K562 (cell line): ENCODE data around the gene HNRNPA2B1. TPM values are rescaled to one million over a fixed set of nuclear protein-coding genes. Genes with fewer than 3 reads are reported as not detected.

Experiments
- BRF1 ChIP-seq: IDR thresholded peaks from 3 replicates; pipeline ENCODE4 v1.6.1; 2011; ENCODE audit warnings: borderline replicate concordance, mild to moderate bottlenecking; ENCODE audit not compliant: insufficient read length; ENCODE audit errors: extremely low read depth
- CREB3 ChIP-seq: fragments of 450-650 bp; conservative IDR thresholded peaks from 2 replicates; pipeline ENCODE4 v1.6.1; 2016; ENCODE audit warnings: missing genetic modification characterization, low read depth, mild to moderate bottlenecking, missing compliant biosample characterization, moderate library complexity
- CTBP1 ChIP-seq: fragments of 450-650 bp; IDR thresholded peaks from 2 replicates; pipeline ENCODE4 v1.6.1; 2016; ENCODE audit warnings: borderline replicate concordance
- ELF4 ChIP-seq: fragments of 450-650 bp; formaldehyde crosslinking; IDR thresholded peaks from 2 replicates; pipeline ENCODE4 v1.4.0; 2022; ENCODE audit warnings: missing genetic modification characterization
- ESRRA ChIP-seq: fragments of 450-650 bp; IDR thresholded peaks from 2 replicates; pipeline ENCODE4 v1.6.1; 2014; ENCODE audit warnings: low read depth, mild to moderate bottlenecking, moderate library complexity, borderline replicate concordance
- HDAC2 ChIP-seq: fragments of 450-650 bp; IDR thresholded peaks from 2 replicates; pipeline ENCODE4 v1.6.1; 2016; ENCODE audit warnings: mild to moderate bottlenecking
- HMBOX1 ChIP-seq: sonication (generic); IDR thresholded peaks from 2 replicates; pipeline ENCODE4 v1.6.1; 2016
- IRF1 ChIP-seq: sonication (generic); formaldehyde crosslinking; IDR thresholded peaks from 2 replicates; pipeline ENCODE4 v1.8.0; 2022; ENCODE audit warnings: missing genetic modification reagents, mild to moderate bottlenecking, borderline replicate concordance
- MEIS2 ChIP-seq: fragments of 450-650 bp; IDR thresholded peaks from 2 replicates; pipeline ENCODE4 v1.6.1; 2014; ENCODE audit warnings: mild to moderate bottlenecking; ENCODE audit not compliant: partially characterized antibody
- MTA3 ChIP-seq: fragments of 450-650 bp; formaldehyde crosslinking; IDR thresholded peaks from 2 replicates; pipeline ENCODE4 v1.6.1; 2017; ENCODE audit warnings: mild to moderate bottlenecking, borderline replicate concordance
- NCOA2 ChIP-seq, 2 experiments: fragments of 450-650 bp; IDR thresholded peaks; 2 replicates each; pipeline ENCODE4 v1.6.1; 2018; ENCODE audit warnings: mild to moderate bottlenecking in 2 of 2, moderate library complexity in 1 of 2; ENCODE audit not compliant: partially characterized antibody in 2 of 2
- NELFE ChIP-seq: IDR thresholded peaks from 2 replicates; pipeline ENCODE4 v1.6.1; 2011; ENCODE audit warnings: mild to moderate bottlenecking; ENCODE audit not compliant: insufficient read depth, insufficient read length
- NRF1 ChIP-seq, 2 experiments: fragments of 450-650 bp; IDR thresholded peaks in 1 of 2; conservative IDR thresholded peaks in 1 of 2; 2 replicates each; pipeline ENCODE4 v1.6.1; 2014; ENCODE audit warnings: mild to moderate bottlenecking in 2 of 2
- POLR2G ChIP-seq: fragments of 200-400 bp; formaldehyde crosslinking; IDR thresholded peaks from 2 replicates; pipeline ENCODE4 v1.6.1; 2017; ENCODE audit warnings: low read depth, mild to moderate bottlenecking, antibody characterized with exemption, low read length, moderate library complexity
- POLR3G ChIP-seq: IDR thresholded peaks from 2 replicates; pipeline ENCODE4 v1.6.1; 2011; ENCODE audit not compliant: insufficient read length, insufficient replicate concordance; ENCODE audit errors: extremely low read depth
- RNF219 ChIP-seq: fragments of 250-450 bp; sonication (Bioruptor Pico); IDR thresholded peaks from 2 replicates; pipeline ENCODE4 v1.5.0; 2022; ENCODE audit warnings: mild to moderate bottlenecking
- SRF ChIP-seq, 2 experiments: fragments of 250-450, 450-650 bp in 1 of 2; sonication (Bioruptor Pico) in 1 of 2; sonication (generic) in 1 of 2; formaldehyde crosslinking; IDR thresholded peaks; 2 replicates each; pipeline versions ENCODE4 v1.5.0 to v1.5.1; 2020 to 2022; ENCODE audit warnings: mild to moderate bottlenecking in 1 of 2, missing genetic modification reagents in 1 of 2
- TCF7 ChIP-seq: sonication (generic); IDR thresholded peaks from 2 replicates; pipeline ENCODE4 v1.6.1; 2016; ENCODE audit warnings: antibody characterized with exemption, borderline replicate concordance
- XRCC3 ChIP-seq: fragments of 450-650 bp; IDR thresholded peaks from 2 replicates; pipeline ENCODE4 v1.6.1; 2017; ENCODE audit warnings: mild to moderate bottlenecking, moderate library complexity
- ZNF133 ChIP-seq: fragments of 250-450 bp; sonication (Bioruptor Pico); IDR thresholded peaks from 2 replicates; pipeline ENCODE4 v1.4.0; 2020; ENCODE audit warnings: mild to moderate bottlenecking
- ZNF277 ChIP-seq: fragments of 250-450 bp; sonication (Bioruptor Pico); IDR thresholded peaks from 2 replicates; pipeline ENCODE4 v1.8.0; 2022; ENCODE audit warnings: inconsistent platforms, mild to moderate bottlenecking, moderate library complexity, borderline replicate concordance
- ZNF551 ChIP-seq: fragments of 250-450 bp; sonication (Bioruptor Pico); IDR thresholded peaks from 2 replicates; pipeline ENCODE4 v1.5.0; 2021; ENCODE audit warnings: mild to moderate bottlenecking, moderate library complexity
- ZNF764 ChIP-seq: fragments of 250-450 bp; sonication (Bioruptor Pico); IDR thresholded peaks from 2 replicates; pipeline ENCODE4 v1.4.0; 2020; ENCODE audit warnings: low read depth, mild to moderate bottlenecking, moderate library complexity
- ZZZ3 ChIP-seq: fragments of 450-650 bp; IDR thresholded peaks from 2 replicates; pipeline ENCODE4 v1.6.1; 2016; ENCODE audit warnings: antibody characterized with exemption, mild to moderate bottlenecking, moderate library complexity
- polyA plus RNA-seq, 8 experiments: library from polyadenylated mRNA; depleted of rRNA in 4 of 8; stranded (reverse) in 5 of 8; unstranded in 3 of 8; fragments of >200 nt; fragmentation: Nextera tagmentation in 2 of 8; fragmentation: Illumina TruSeq in 1 of 8; extraction: Ambion mirVana in 2 of 8; extraction: Trizol in 1 of 8; gene quantifications; 2 replicates each; pipeline versions ENCODE4 v1.2.1 to v1.2.3, GENCODE V29; 2011 to 2014; ENCODE audit warnings: inconsistent platforms in 1 of 8, missing spikeins in 1 of 8
- total RNA-seq, 7 experiments: library from RNA; depleted of rRNA in 6 of 7; stranded (reverse); fragments of >200 nt in 6 of 7; fragmentation: Illumina TruSeq in 2 of 7; extraction: Trizol in 2 of 7; gene quantifications; 2 replicates each; pipeline versions ENCODE4 v1.2.1 to v1.2.3, GENCODE V29; 2011 to 2021; ENCODE audit warnings: low replicate concordance in 1 of 7

Gene HNRNPA2B1
- total and polyA plus RNA-seq, 9 of the 15 experiments (the other 6 are each of a cell fraction or from before 2014, with no cell fraction given), result 630 to 1,989 (median 865) TPM

- no peak for TF ChIP-seq IRF1 (CRISPR knock-in tag)
- TF ChIP-seq NRF1 (conservative IDR thresholded peaks at IDR 0.05 in 1 of 2, IDR thresholded peaks at IDR 0.05 in 1 of 2), result peak; percentile 52 to 59; a peak in 3 of 4 replicates
- TF ChIP-seq CREB3 (tag), result no peak
- no peak for TF ChIP-seq ZZZ3
- TF ChIP-seq TCF7, result no peak
- TF ChIP-seq HDAC2, result peak; percentile 65; the same call in 1 of the 2 replicates
- TF ChIP-seq ELF4 (CRISPR knock-in tag), result 0 out of 2 replicates have a peak, but pooled peaks have one; percentile 37
- no peak for TF ChIP-seq POLR2G
- no peak; the same call in 1 of the 2 replicates for TF ChIP-seq ESRRA
- no peak for TF ChIP-seq NELFE
- no peak for TF ChIP-seq ZNF133 (CRISPR knock-in tag)
- no peak for TF ChIP-seq NCOA2 (IDR thresholded peaks at IDR 0.05; ENCODE audit: partially characterized antibody in 2 of 2)
- peak; percentile 96 for TF ChIP-seq MEIS2
- no peak for TF ChIP-seq ZNF551
- TF ChIP-seq SRF (CRISPR knock-in tag; IDR thresholded peaks at IDR 0.05), result no peak
- TF ChIP-seq CTBP1, result peak; percentile 62; the same call in 1 of the 2 replicates
- no peak for TF ChIP-seq ZNF764 (CRISPR knock-in tag)
- no peak; the same call in 1 of the 2 replicates for TF ChIP-seq HMBOX1
- TF ChIP-seq BRF1, result no peak
- no peak for TF ChIP-seq POLR3G
- peak; percentile 39; the same call in 1 of the 2 replicates for TF ChIP-seq MTA3
- no peak for TF ChIP-seq ZNF277 (CRISPR knock-in tag)
- no peak for TF ChIP-seq RNF219 (CRISPR knock-in tag)
- no peak for TF ChIP-seq XRCC3
Measured at GRCh38 chr7:26180792-26181198, 19.8 kb downstream of the HNRNPA2B1 start (continued).
